GM23338 (cell line): Measurements from ENCODE around the gene CD84. TPM values are rescaled to one million over a fixed set of nuclear protein-coding genes. Genes with fewer than 3 reads are reported as not detected.

ENCODE experiments used
- ATAC-seq: fragments of 200-7000 bp; cut with Tn5 transposase; 3 replicates; pipeline ENCODE4 v1.9.1; 2020
- DNase-seq: peaks from one replicate; pipeline ENCODE4 v3.0.0-alpha.2; 2015; ENCODE audit warnings: low spot score
- H2AFZ ChIP-seq: fragments of 200-600 bp; sonication (generic); 2 replicates; pipeline ENCODE4 v1.8.0; 2016; ENCODE audit warnings: antibody characterized with exemption, mild to moderate bottlenecking, moderate library complexity
- H3F3A ChIP-seq: fragments of 200-600 bp; sonication (generic); replicated peaks from 2 replicates; pipeline ENCODE4 v1.8.0; 2017; ENCODE audit warnings: antibody characterized with exemption, mixed run types, low read depth
- H3K27ac ChIP-seq: fragments of 200-600 bp; sonication (generic); 2 replicates; pipeline ENCODE4 v1.6.1; 2016; ENCODE audit warnings: low read depth
- H3K27me3 ChIP-seq: fragments of 200-600 bp; sonication (generic); 2 replicates; pipeline ENCODE4 v1.8.0; 2016; ENCODE audit warnings: mild to moderate bottlenecking, mixed run types, moderate library complexity; ENCODE audit not compliant: insufficient read depth
- H3K36me3 ChIP-seq: fragments of 200-600 bp; sonication (generic); 2 replicates; pipeline ENCODE4 v1.8.0; 2016; ENCODE audit warnings: mild to moderate bottlenecking; ENCODE audit not compliant: insufficient read depth
- H3K4me1 ChIP-seq: fragments of 200-600 bp; sonication (generic); 2 replicates; pipeline ENCODE4 v1.8.0; 2016; ENCODE audit warnings: mild to moderate bottlenecking, moderate library complexity; ENCODE audit not compliant: insufficient read depth
- H3K4me2 ChIP-seq: fragments of 200-600 bp; sonication (generic); 2 replicates; pipeline ENCODE4 v1.7.1; 2017; ENCODE audit warnings: mixed run types
- H3K4me3 ChIP-seq: fragments of 200-600 bp; sonication (generic); 2 replicates; pipeline ENCODE4 v1.6.1; 2016; ENCODE audit warnings: mixed run types
- H3K79me2 ChIP-seq: fragments of 200-600 bp; sonication (generic); replicated peaks from 2 replicates; pipeline ENCODE4 v1.8.0; 2017; ENCODE audit warnings: mild to moderate bottlenecking; ENCODE audit not compliant: insufficient read depth
- H3K9me2 ChIP-seq: fragments of 200-600 bp; sonication (generic); 2 replicates; pipeline ENCODE4 v1.8.0; 2017; ENCODE audit not compliant: insufficient read depth
- H4K20me1 ChIP-seq: fragments of 200-600 bp; sonication (generic); replicated peaks from 2 replicates; pipeline ENCODE4 v1.8.0; 2017; ENCODE audit warnings: mild to moderate bottlenecking; ENCODE audit not compliant: insufficient read depth
- H3K27ac Mint-ChIP-seq: 2 replicates; pipeline ENCODE4 v1.8.0; 2020; ENCODE audit warnings: inconsistent platforms, mild to moderate bottlenecking, moderate library complexity, mixed read lengths
- H3K27me3 Mint-ChIP-seq: 3 replicates; pipeline ENCODE4 v1.8.0; 2022; ENCODE audit warnings: low read depth, mild to moderate bottlenecking, moderate library complexity, mixed read lengths, inconsistent platforms; ENCODE audit not compliant: insufficient read depth, poor library complexity
- H3K36me3 Mint-ChIP-seq: 3 replicates; pipeline ENCODE4 v1.8.0; 2021; ENCODE audit warnings: low read depth, mild to moderate bottlenecking, inconsistent platforms, moderate library complexity, mixed read lengths
- H3K4me1 Mint-ChIP-seq: 3 replicates; pipeline ENCODE4 v1.8.0; 2020; ENCODE audit warnings: mild to moderate bottlenecking, inconsistent platforms, mixed read lengths
- H3K4me3 Mint-ChIP-seq: 3 replicates; pipeline ENCODE4 v1.8.0; 2021; ENCODE audit warnings: moderate library complexity, mild to moderate bottlenecking, inconsistent platforms, mixed read lengths
- H3K9me3 Mint-ChIP-seq: 3 replicates; pipeline ENCODE4 v1.8.0; 2020; ENCODE audit warnings: moderate library complexity, mild to moderate bottlenecking, inconsistent platforms, mixed read lengths
- CTCF ChIP-seq, 2 experiments: fragments of 200-600 bp in 1 of 2; sonication (generic) in 1 of 2; conservative IDR thresholded peaks; 2 replicates each; pipeline versions ENCODE4 v1.5.1 to v1.6.1; 2016 to 2017; ENCODE audit warnings: antibody characterized with exemption in 2 of 2, low read depth in 2 of 2, mild to moderate bottlenecking in 2 of 2, moderate library complexity in 1 of 2
- ETS1 ChIP-seq: IDR thresholded peaks from 2 replicates; pipeline ENCODE4 v1.6.1; 2016; ENCODE audit warnings: antibody characterized with exemption
- EZH2 ChIP-seq: fragments of 200-600 bp; sonication (generic); IDR thresholded peaks from one replicate; pipeline ENCODE4 v1.8.0; 2017; ENCODE audit warnings: antibody characterized with exemption, mild to moderate bottlenecking, low read depth; ENCODE audit not compliant: unreplicated experiment
- JUNB ChIP-seq: IDR thresholded peaks from one replicate; pipeline ENCODE4 v1.6.1; 2016; ENCODE audit warnings: antibody characterized with exemption; ENCODE audit not compliant: unreplicated experiment
- NANOG ChIP-seq: IDR thresholded peaks from 2 replicates; pipeline ENCODE4 v1.6.1; 2016; ENCODE audit warnings: antibody characterized with exemption, borderline replicate concordance
- POLR2AphosphoS5 ChIP-seq: IDR thresholded peaks from 2 replicates; pipeline ENCODE4 v1.6.1; 2016; ENCODE audit warnings: antibody characterized with exemption, low read depth
- REST ChIP-seq: IDR thresholded peaks from one replicate; pipeline ENCODE4 v1.6.1; 2018; ENCODE audit warnings: antibody characterized with exemption; ENCODE audit not compliant: unreplicated experiment
- STAT1 ChIP-seq: IDR thresholded peaks from one replicate; pipeline ENCODE4 v1.6.1; 2016; ENCODE audit warnings: antibody characterized with exemption; ENCODE audit not compliant: unreplicated experiment
- ZNF114 ChIP-seq: fragments of 250-450 bp; sonication (Bioruptor Pico); IDR thresholded peaks from 2 replicates; pipeline ENCODE4 v1.5.0; 2020; ENCODE audit warnings: mild to moderate bottlenecking, moderate library complexity
- ZNF331 ChIP-seq: fragments of 250-450 bp; sonication (Bioruptor Pico); IDR thresholded peaks from 2 replicates; pipeline ENCODE4 v1.5.0; 2020; ENCODE audit warnings: low read depth, mild to moderate bottlenecking, moderate library complexity
- polyA plus RNA-seq: library from polyadenylated mRNA; unstranded; fragments of >200 nt; fragmentation: Nextera tagmentation; extraction: Ambion mirVana; gene quantifications from 2 replicates; pipeline ENCODE4 v1.2.1, GENCODE V29; 2016
- total RNA-seq: library from RNA; depleted of rRNA; stranded (reverse); fragments of >200 nt; shearing (Covaris generic); gene quantifications from 2 replicates; pipeline ENCODE4 v1.2.3, GENCODE V29; 2014

CD84 gene
- total and polyA plus RNA-seq, 2 experiments from 2014 or later: not detected

GRCh38 chr1:160541622-160542302 lies 37.5 kb downstream of the CD84 start (continued):
- TF ChIP-seq CTCF (conservative IDR thresholded peaks at IDR 0.05; ENCODE audit: low read depth in 2 of 2) (no peak), EZH2 (no peak), ZNF331 (CRISPR knock-in tag) (no peak), JUNB (no peak), ETS1 (no peak)

GRCh38 chr1:160540859-160541233 lies 38.5 kb downstream of the CD84 start:
- Histone ChIP-seq H3F3A (no peaks in the 10 kb centered on the region), H3K27ac (no peak overlapping the region), H3K36me3 (no peaks in the 10 kb centered on the region), H3K4me3 (no peak overlapping the region), H3K79me2 (no peaks in the 10 kb centered on the region), H4K20me1 (no peaks in the 10 kb centered on the region), H2AFZ (peak overlapping the region; percentile 92; the same call in 1 of the 2 replicates), H3K27me3 (no peaks in the 10 kb centered on the region), H3K4me2 (no peak overlapping the region), H3K9me2 (peaks cover 3% of the 10 kb centered on the region; the same call in 1 of the 2 replicates), H3K4me1 (no peaks in the 10 kb centered on the region)
- no peak for ATAC-seq
- Mint-ChIP-seq H3K27me3 (no peaks in the 10 kb centered on the region), H3K4me1 (no peaks in the 10 kb centered on the region), H3K36me3 (no peaks in the 10 kb centered on the region), H3K9me3 (no peaks in the 10 kb centered on the region; the same call in 2 of the 3 replicates), H3K27ac (no peak overlapping the region), H3K4me3 (no peak overlapping the region)
- no peak for TF ChIP-seq ETS1
- TF ChIP-seq ZNF114 (CRISPR knock-in tag): no peak
- no peak for TF ChIP-seq ZNF331 (CRISPR knock-in tag)
- TF ChIP-seq NANOG: no peak
- no peak for TF ChIP-seq JUNB
- no peak for TF ChIP-seq POLR2AphosphoS5
- TF ChIP-seq REST: no peak
- TF ChIP-seq STAT1: no peak
- DNase-seq: no peak
